ENCODE data around the gene AP2A1.

The AP2A1 gene

GRCh38 chr19:49738268-49738667, 28.5 kb upstream of the AP2A1 start:
- Histone ChIP-seq H3K9me3 (no peaks in the 10 kb centered on the region), H3K27ac (no peak overlapping the region), H3K27me3 (no peaks in the 10 kb centered on the region), H3K4me3 (ENCODE audit: low read depth in 1 of 2, low read length in 1 of 2) (no peak overlapping the region), H3K4me1 (ENCODE audit: control insufficient read depth in 1 of 2, insufficient read depth in 1 of 2, low read depth in 1 of 2, low read length in 1 of 2) (peaks cover 0 to 6% of the 10 kb centered on the region in 2 experiments), H3K36me3 (no peaks in the 10 kb centered on the region)
- TF ChIP-seq, protein P1, sequence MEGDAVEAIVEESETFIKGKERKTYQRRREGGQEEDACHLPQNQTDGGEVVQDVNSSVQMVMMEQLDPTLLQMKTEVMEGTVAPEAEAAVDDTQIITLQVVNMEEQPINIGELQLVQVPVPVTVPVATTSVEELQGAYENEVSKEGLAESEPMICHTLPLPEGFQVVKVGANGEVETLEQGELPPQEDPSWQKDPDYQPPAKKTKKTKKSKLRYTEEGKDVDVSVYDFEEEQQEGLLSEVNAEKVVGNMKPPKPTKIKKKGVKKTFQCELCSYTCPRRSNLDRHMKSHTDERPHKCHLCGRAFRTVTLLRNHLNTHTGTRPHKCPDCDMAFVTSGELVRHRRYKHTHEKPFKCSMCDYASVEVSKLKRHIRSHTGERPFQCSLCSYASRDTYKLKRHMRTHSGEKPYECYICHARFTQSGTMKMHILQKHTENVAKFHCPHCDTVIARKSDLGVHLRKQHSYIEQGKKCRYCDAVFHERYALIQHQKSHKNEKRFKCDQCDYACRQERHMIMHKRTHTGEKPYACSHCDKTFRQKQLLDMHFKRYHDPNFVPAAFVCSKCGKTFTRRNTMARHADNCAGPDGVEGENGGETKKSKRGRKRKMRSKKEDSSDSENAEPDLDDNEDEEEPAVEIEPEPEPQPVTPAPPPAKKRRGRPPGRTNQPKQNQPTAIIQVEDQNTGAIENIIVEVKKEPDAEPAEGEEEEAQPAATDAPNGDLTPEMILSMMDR (IDR thresholded peaks at IDR 0.05): no peak

DNA sequence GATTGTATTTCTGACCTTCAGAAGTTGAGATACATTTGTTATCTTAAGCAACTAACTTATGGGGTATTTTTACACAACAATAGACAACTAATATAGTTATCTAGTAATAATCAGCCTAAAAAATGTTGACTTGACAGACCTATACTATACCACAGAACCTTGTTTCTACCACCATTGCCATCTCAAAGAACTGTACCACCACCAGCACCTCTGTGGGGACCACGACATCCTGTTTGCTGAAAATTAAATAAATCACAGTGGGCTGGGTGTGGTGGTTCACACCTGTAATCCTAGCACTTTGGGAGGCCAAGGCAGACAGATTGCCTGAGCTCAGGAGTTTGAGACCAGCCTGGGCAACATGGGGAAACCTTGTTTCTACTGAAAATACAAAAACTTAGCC, 27.7 kb upstream of the AP2A1 start:
- Histone ChIP-seq H3K4me1 (ENCODE audit: control insufficient read depth in 1 of 2, insufficient read depth in 1 of 2, low read depth in 1 of 2, low read length in 1 of 2) (peaks cover 0 to 6% of the 10 kb centered on the region in 2 experiments), H3K27me3 (no peaks in the 10 kb centered on the region), H3K36me3 (no peaks in the 10 kb centered on the region), H3K4me3 (ENCODE audit: low read depth in 1 of 2, low read length in 1 of 2) (no peak overlapping the region), H3K27ac (no peak overlapping the region), H3K9me3 (no peaks in the 10 kb centered on the region)
- TF ChIP-seq, protein P1 (IDR thresholded peaks at IDR 0.05): no peak

GRCh38 chr19:49739933-49740332, 26.9 kb upstream of the AP2A1 start:
- H3K4me3 ChIP-seq (ENCODE audit: low read depth in 1 of 2, low read length in 1 of 2): no peak overlapping the region
- TF ChIP-seq, protein P1 (IDR thresholded peaks at IDR 0.05): no peak
- H3K27ac ChIP-seq: no peak overlapping the region
- no peaks in the 10 kb centered on the region for H3K36me3 ChIP-seq
- peaks cover 0 to 6% of the 10 kb centered on the region in 2 experiments for H3K4me1 ChIP-seq (ENCODE audit: control insufficient read depth in 1 of 2, insufficient read depth in 1 of 2, low read depth in 1 of 2, low read length in 1 of 2)
- H3K27me3 ChIP-seq: no peaks in the 10 kb centered on the region
- H3K9me3 ChIP-seq: no peaks in the 10 kb centered on the region

DNA sequence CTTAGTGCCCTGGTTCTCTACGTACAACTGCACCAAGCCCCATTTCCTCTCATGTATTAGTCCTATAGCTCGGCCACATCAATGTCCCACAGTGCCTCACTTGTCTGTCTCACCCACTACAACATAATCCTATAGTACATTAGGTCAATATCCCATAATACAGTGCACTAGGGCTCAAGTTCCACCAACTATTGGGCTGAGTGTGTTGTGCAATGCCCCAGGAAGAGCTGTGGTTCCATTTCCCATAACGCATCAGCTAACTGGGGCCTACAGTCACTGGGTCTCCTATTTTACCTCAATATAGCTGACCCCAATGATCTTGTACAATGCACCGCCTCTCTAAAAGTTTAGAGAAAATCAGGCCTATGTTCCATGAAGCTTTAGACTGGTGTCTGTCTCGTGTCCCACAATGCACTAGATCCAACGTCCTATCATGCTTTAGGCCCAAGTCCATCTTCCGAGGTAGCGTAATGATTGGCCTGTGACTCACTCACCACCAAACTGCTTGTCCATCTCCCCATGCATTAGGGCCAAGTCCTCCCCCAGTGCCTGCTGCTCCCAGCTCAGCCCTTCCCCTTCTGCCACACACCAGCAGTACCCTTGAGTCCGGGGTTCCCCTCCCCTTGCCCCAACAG, 25.5 kb upstream of the AP2A1 start:
- no peak overlapping the region for H3K4me3 ChIP-seq (ENCODE audit: low read depth in 1 of 2, low read length in 1 of 2)
- H3K27me3 ChIP-seq: no peaks in the 10 kb centered on the region
- peaks cover 0 to 6% of the 10 kb centered on the region in 2 experiments for H3K4me1 ChIP-seq (ENCODE audit: control insufficient read depth in 1 of 2, insufficient read depth in 1 of 2, low read depth in 1 of 2, low read length in 1 of 2)
- H3K27ac ChIP-seq: no peak overlapping the region
- TF ChIP-seq, protein P1 (IDR thresholded peaks at IDR 0.05): no peak
- no peaks in the 10 kb centered on the region for H3K36me3 ChIP-seq
- no peaks in the 10 kb centered on the region for H3K9me3 ChIP-seq

GRCh38 chr19:49744946-49745381, 21.8 kb upstream of the AP2A1 start:
- Histone ChIP-seq H3K36me3 (no peaks in the 10 kb centered on the region), H3K27me3 (no peaks in the 10 kb centered on the region), H3K4me1 (ENCODE audit: control insufficient read depth in 1 of 2, insufficient read depth in 1 of 2, low read depth in 1 of 2, low read length in 1 of 2) (peaks cover 0 to 6% of the 10 kb centered on the region in 2 experiments), H3K27ac (no peak overlapping the region), H3K9me3 (no peaks in the 10 kb centered on the region), H3K4me3 (ENCODE audit: low read depth in 1 of 2, low read length in 1 of 2) (no peak overlapping the region)
- TF ChIP-seq, protein P1 (IDR thresholded peaks at IDR 0.05): no peak
